ENCODE measurements around the gene UPB1.

Gene UPB1

DNA sequence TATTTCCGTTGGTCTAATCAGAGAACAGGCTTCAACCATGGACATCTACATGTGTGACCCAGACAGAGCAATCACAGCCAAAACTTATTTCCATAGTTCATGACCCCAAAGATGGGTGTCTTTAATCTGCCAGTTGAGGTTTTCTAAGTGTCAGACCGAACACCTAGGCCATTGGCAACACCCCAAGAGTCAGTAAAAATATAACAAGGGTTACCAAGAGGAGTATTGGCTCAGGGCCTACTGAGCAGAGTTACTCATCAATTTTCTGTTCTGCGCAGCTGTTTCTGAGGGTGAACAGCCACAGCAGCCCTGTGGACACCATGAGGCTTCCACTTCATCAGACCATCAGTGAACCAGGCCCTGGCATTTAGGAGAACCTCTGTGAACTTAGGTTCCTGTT is 41.0 kb downstream of the UPB1 start:
- Histone ChIP-seq H3K9ac (ENCODE audit: low read depth, low read length, poor library complexity, severe bottlenecking) (no peak overlapping the region), H3K4me1 (ENCODE audit: insufficient read depth, low read length, poor library complexity, severe bottlenecking) (no peaks in the 10 kb centered on the region), H2AFZ (ENCODE audit: low read length) (no peak overlapping the region)

DNA sequence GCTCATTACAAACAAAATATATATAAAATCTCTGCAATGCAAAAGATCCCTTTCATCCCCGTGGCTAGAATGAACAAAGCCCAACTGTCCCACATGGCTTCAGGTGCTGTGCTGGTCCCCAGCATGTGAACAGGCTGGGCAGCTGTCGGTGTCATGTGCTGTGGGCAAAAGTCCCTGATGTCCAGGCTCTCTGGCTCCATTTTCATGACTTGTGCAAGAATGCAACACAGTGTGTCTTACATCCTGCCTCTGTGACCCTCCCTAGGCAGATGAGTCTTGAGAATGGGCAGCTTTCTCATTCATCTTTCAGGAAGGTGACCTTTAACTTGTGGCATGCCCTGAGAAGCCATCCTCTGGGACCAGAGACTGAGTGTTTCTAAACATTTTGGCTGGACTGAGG is 45.3 kb downstream of the UPB1 start:
- Histone ChIP-seq H3K9ac (ENCODE audit: low read depth, low read length, poor library complexity, severe bottlenecking) (no peak overlapping the region), H2AFZ (ENCODE audit: low read length) (no peak overlapping the region), H3F3A (ENCODE audit: low read depth) (no peaks in the 10 kb centered on the region), H3K79me2 (ENCODE audit: insufficient read depth, low read length) (no peaks in the 10 kb centered on the region), H3K27me3 (ENCODE audit: insufficient read depth, low read length, poor library complexity, severe bottlenecking) (no peaks in the 10 kb centered on the region), H3K4me1 (ENCODE audit: insufficient read depth, low read length, poor library complexity, severe bottlenecking) (no peaks in the 10 kb centered on the region), H3K36me3 (ENCODE audit: insufficient read depth, low read length) (peaks cover 53% of the 10 kb centered on the region; the same call in 1 of the 2 replicates), H3K9me3 (ENCODE audit: insufficient read depth, low read depth, low read length) (no peaks in the 10 kb centered on the region), H4K20me1 (ENCODE audit: insufficient read depth, low read length, poor library complexity, severe bottlenecking) (no peaks in the 10 kb centered on the region), H3K4me2 (ENCODE audit: low read depth, low read length, poor library complexity, severe bottlenecking) (no peak overlapping the region), H3K9me2 (replicated peaks; ENCODE audit: low read depth, low read length) (no peaks in the 10 kb centered on the region), H3K4me3 (ENCODE audit: low read length, poor library complexity, severe bottlenecking) (no peak overlapping the region)
- TF ChIP-seq EZH2phosphoT487 (IDR thresholded peaks at IDR 0.05; ENCODE audit: borderline replicate concordance): no peak
- TF ChIP-seq, protein P1, sequence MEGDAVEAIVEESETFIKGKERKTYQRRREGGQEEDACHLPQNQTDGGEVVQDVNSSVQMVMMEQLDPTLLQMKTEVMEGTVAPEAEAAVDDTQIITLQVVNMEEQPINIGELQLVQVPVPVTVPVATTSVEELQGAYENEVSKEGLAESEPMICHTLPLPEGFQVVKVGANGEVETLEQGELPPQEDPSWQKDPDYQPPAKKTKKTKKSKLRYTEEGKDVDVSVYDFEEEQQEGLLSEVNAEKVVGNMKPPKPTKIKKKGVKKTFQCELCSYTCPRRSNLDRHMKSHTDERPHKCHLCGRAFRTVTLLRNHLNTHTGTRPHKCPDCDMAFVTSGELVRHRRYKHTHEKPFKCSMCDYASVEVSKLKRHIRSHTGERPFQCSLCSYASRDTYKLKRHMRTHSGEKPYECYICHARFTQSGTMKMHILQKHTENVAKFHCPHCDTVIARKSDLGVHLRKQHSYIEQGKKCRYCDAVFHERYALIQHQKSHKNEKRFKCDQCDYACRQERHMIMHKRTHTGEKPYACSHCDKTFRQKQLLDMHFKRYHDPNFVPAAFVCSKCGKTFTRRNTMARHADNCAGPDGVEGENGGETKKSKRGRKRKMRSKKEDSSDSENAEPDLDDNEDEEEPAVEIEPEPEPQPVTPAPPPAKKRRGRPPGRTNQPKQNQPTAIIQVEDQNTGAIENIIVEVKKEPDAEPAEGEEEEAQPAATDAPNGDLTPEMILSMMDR (conservative IDR thresholded peaks at IDR 0.05; ENCODE audit: low read length): no peak

More for the DNA sequence above, 41.0 kb downstream of the UPB1 start:
- no peak for TF ChIP-seq EZH2phosphoT487 (IDR thresholded peaks at IDR 0.05; ENCODE audit: borderline replicate concordance)
- TF ChIP-seq, protein P1 (conservative IDR thresholded peaks at IDR 0.05; ENCODE audit: low read length): no peak
- no peaks in the 10 kb centered on the region for H3K27me3 ChIP-seq (ENCODE audit: insufficient read depth, low read length, poor library complexity, severe bottlenecking)
- H4K20me1 ChIP-seq (ENCODE audit: insufficient read depth, low read length, poor library complexity, severe bottlenecking): no peaks in the 10 kb centered on the region
- H3K9me3 ChIP-seq (ENCODE audit: insufficient read depth, low read depth, low read length): no peaks in the 10 kb centered on the region
- peaks cover 17% of the 10 kb centered on the region; the same call in 1 of the 2 replicates for H3K36me3 ChIP-seq (ENCODE audit: insufficient read depth, low read length)
- no peak overlapping the region for H3K4me2 ChIP-seq (ENCODE audit: low read depth, low read length, poor library complexity, severe bottlenecking)
- H3K4me3 ChIP-seq (ENCODE audit: low read length, poor library complexity, severe bottlenecking): no peak overlapping the region
- no peaks in the 10 kb centered on the region for H3K79me2 ChIP-seq (ENCODE audit: insufficient read depth, low read length)
- no peaks in the 10 kb centered on the region for H3K9me2 ChIP-seq (replicated peaks; ENCODE audit: low read depth, low read length)
- H3F3A ChIP-seq (ENCODE audit: low read depth): no peaks in the 10 kb centered on the region

DNA sequence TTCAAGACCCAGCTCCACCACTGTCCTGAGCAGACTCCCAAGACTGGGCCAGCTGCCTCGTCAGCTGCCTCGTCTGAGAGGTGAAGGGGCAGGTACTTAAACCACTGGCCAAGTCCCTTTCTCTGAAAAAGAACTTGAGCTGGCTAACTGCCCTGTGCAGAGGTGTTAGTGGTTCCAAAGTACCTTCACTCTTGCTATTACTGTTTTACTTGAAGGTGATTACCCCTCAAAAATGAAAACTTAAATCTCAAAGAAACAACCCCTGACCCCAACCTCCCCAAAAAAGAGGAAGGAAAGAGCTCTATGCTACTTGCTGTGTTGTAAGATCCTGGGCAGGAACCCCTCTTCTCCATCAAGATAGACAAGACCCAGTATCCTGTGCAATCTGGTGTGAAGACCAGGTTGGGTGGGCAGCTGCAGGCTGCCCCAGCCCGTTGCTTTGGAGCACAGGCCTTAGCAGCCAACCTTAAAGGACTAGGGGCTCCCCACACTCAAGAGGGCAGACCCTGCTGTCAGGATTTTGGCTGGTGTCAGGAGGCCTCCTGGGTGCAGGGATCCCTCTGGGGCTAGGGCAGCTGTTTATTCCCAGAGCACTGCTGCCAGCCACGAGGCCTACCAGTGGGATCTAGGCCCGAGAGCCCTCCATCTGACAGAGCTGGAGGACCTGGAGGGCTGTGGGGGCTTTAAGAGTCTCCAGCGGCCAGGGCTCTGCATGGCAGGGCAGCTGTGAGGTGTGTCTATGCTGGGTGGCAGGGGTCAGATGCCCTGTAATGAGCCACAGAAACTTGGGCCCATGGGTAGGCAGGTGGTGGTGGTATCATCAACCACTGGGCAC is 46.8 kb downstream of the UPB1 start:
- H3K4me2 ChIP-seq (ENCODE audit: low read depth, low read length, poor library complexity, severe bottlenecking): no peak overlapping the region
- no peak overlapping the region for H2AFZ ChIP-seq (ENCODE audit: low read length)
- H3K36me3 ChIP-seq (ENCODE audit: insufficient read depth, low read length): peaks cover 61% of the 10 kb centered on the region; the same call in 1 of the 2 replicates
- H3K4me1 ChIP-seq (ENCODE audit: insufficient read depth, low read length, poor library complexity, severe bottlenecking): no peaks in the 10 kb centered on the region
- no peaks in the 10 kb centered on the region for H3K9me3 ChIP-seq (ENCODE audit: insufficient read depth, low read depth, low read length)
- H4K20me1 ChIP-seq (ENCODE audit: insufficient read depth, low read length, poor library complexity, severe bottlenecking): no peaks in the 10 kb centered on the region
- H3K4me3 ChIP-seq (ENCODE audit: low read length, poor library complexity, severe bottlenecking): no peak overlapping the region
- H3K79me2 ChIP-seq (ENCODE audit: insufficient read depth, low read length): no peaks in the 10 kb centered on the region
- H3K9me2 ChIP-seq (replicated peaks; ENCODE audit: low read depth, low read length): no peaks in the 10 kb centered on the region
- no peak overlapping the region for H3K9ac ChIP-seq (ENCODE audit: low read depth, low read length, poor library complexity, severe bottlenecking)
- no peaks in the 10 kb centered on the region for H3K27me3 ChIP-seq (ENCODE audit: insufficient read depth, low read length, poor library complexity, severe bottlenecking)
- TF ChIP-seq, protein P1 (conservative IDR thresholded peaks at IDR 0.05; ENCODE audit: low read length): no peak
- no peak for TF ChIP-seq EZH2phosphoT487 (IDR thresholded peaks at IDR 0.05; ENCODE audit: borderline replicate concordance)
- no peaks in the 10 kb centered on the region for H3F3A ChIP-seq (ENCODE audit: low read depth)
